ENCODE measurements around the gene CNGA3. TPM values are rescaled to one million over a fixed set of nuclear protein-coding genes. Genes with fewer than 3 reads are reported as not detected.

Gene CNGA3
- total RNA-seq, 2 experiments from 2014 or later: not detected

DNA sequence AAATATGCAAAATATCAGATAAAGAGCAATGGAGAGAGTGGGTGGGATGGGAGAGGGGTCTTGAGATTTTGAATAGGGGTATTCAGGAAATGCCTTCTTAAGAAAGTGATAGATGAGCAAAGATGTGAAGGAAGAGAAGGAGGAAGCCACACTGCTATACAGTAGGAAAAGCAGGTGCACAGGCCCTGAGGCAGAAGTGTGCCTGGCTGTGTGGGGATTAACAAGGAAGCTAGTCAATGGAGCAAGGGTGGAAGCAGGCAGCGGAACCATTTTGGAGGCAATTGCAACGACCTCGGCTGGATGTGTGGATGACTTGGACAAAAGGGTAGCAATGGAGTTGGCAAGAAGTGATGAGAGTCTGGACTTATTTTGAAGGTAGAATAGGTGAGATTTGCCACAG lies 11.0 kb upstream of the CNGA3 start:
- Histone ChIP-seq H2AFZ (ENCODE audit: low read length) (no peak overlapping the region), H3K36me3 (ENCODE audit: insufficient read depth, low read length) (no peaks in the 10 kb centered on the region), H3K9me2 (ENCODE audit: insufficient read depth, low read length) (no peaks in the 10 kb centered on the region), H3K79me2 (ENCODE audit: insufficient read depth, low read depth, low read length) (no peaks in the 10 kb centered on the region), H3K4me1 (ENCODE audit: insufficient read depth, low read length, poor library complexity, severe bottlenecking) (no peaks in the 10 kb centered on the region), H3K4me2 (ENCODE audit: low read length) (no peak overlapping the region), H3K4me3 (ENCODE audit: low read depth, low read length, poor library complexity, severe bottlenecking) (no peak overlapping the region), H4K20me1 (ENCODE audit: insufficient read depth, low read length) (no peaks in the 10 kb centered on the region), H3K9me3 (ENCODE audit: low read length) (peaks cover 7% of the 10 kb centered on the region; the same call in 1 of the 2 replicates), H3K27ac (ENCODE audit: low read depth, low read length, poor library complexity, severe bottlenecking) (no peak overlapping the region)
- BruUV-seq (replicated peaks): no TSS peak
- ChIA-PET POLR2A (no interaction called here), CTCF (ENCODE audit: unreplicated experiment) (no interaction called here)
- DNase-seq (ENCODE audit: low spot score): no peak
- intact Hi-C loops (cut with micrococcal nuclease; ENCODE audit: unreplicated experiment): no loop called here
- TF ChIP-seq, protein P1, sequence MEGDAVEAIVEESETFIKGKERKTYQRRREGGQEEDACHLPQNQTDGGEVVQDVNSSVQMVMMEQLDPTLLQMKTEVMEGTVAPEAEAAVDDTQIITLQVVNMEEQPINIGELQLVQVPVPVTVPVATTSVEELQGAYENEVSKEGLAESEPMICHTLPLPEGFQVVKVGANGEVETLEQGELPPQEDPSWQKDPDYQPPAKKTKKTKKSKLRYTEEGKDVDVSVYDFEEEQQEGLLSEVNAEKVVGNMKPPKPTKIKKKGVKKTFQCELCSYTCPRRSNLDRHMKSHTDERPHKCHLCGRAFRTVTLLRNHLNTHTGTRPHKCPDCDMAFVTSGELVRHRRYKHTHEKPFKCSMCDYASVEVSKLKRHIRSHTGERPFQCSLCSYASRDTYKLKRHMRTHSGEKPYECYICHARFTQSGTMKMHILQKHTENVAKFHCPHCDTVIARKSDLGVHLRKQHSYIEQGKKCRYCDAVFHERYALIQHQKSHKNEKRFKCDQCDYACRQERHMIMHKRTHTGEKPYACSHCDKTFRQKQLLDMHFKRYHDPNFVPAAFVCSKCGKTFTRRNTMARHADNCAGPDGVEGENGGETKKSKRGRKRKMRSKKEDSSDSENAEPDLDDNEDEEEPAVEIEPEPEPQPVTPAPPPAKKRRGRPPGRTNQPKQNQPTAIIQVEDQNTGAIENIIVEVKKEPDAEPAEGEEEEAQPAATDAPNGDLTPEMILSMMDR (conservative IDR thresholded peaks at IDR 0.05; ENCODE audit: low read length): no peak
- TF ChIP-seq EZH2phosphoT487 (IDR thresholded peaks at IDR 0.05; ENCODE audit: borderline replicate concordance, low read depth, low read length): no peak

DNA sequence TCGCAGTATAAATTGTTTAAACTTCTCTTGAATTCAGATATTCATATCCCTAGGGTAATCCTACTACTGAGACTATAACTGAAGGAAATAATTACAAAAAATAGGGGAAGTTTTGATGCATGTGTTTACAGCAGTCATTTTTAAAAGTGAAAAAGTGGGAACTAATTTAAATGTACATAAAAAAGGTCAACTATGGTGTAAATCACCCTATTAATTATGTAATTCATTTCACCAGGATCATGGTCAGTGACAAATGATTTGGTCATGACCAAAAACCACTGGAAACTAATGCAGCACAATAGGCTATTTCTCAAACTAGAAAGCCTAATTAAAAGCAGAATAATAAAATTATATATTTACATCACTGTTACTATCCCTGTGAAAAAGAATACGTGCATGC lies 5.0 kb upstream of the CNGA3 start:
- Histone ChIP-seq H3K79me2 (ENCODE audit: insufficient read depth, low read depth, low read length) (no peaks in the 10 kb centered on the region), H2AFZ (ENCODE audit: low read length) (no peak overlapping the region), H3K4me1 (ENCODE audit: insufficient read depth, low read length, poor library complexity, severe bottlenecking) (no peaks in the 10 kb centered on the region), H3K36me3 (ENCODE audit: insufficient read depth, low read length) (no peaks in the 10 kb centered on the region), H3K27ac (ENCODE audit: low read depth, low read length, poor library complexity, severe bottlenecking) (no peak overlapping the region), H3K4me3 (ENCODE audit: low read depth, low read length, poor library complexity, severe bottlenecking) (no peak overlapping the region), H3K9me2 (ENCODE audit: insufficient read depth, low read length) (no peaks in the 10 kb centered on the region), H4K20me1 (ENCODE audit: insufficient read depth, low read length) (no peaks in the 10 kb centered on the region), H3K4me2 (ENCODE audit: low read length) (no peak overlapping the region), H3K9me3 (ENCODE audit: low read length) (peaks cover 7% of the 10 kb centered on the region; the same call in 1 of the 2 replicates)
- no TSS peak for BruUV-seq (replicated peaks)
- ChIA-PET CTCF (ENCODE audit: unreplicated experiment) (no interaction called here), POLR2A (no interaction called here)
- intact Hi-C loops (cut with micrococcal nuclease; ENCODE audit: unreplicated experiment): no loop called here
- no peak for TF ChIP-seq EZH2phosphoT487 (IDR thresholded peaks at IDR 0.05; ENCODE audit: borderline replicate concordance, low read depth, low read length)
- TF ChIP-seq, protein P1 (conservative IDR thresholded peaks at IDR 0.05; ENCODE audit: low read length): no peak
- no peak for DNase-seq (ENCODE audit: low spot score)

DNA sequence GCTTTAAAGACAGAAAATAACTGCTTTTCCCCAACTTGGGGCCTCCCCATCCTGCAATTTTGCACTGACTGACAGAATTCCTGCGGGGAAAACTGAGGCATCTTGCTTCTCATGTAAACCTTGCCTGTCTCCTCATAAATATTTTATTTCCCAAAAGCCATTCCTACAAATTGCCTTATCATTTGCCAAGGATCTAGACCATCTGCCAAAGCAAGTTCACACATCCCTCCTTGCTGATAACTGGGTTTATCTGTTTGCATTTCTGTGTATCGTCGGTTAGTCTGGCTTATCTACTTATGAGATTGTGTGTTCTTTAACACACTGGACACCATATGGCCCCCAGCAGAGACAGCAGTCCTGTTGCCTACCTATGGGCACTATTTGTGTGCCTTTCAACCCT lies 3.0 kb upstream of the CNGA3 start:
- TF ChIP-seq, protein P1 (conservative IDR thresholded peaks at IDR 0.05; ENCODE audit: low read length): no peak
- no peak for TF ChIP-seq EZH2phosphoT487 (IDR thresholded peaks at IDR 0.05; ENCODE audit: borderline replicate concordance, low read depth, low read length)
- no peak overlapping the region for H3K27ac ChIP-seq (ENCODE audit: low read depth, low read length, poor library complexity, severe bottlenecking)
- H3K4me3 ChIP-seq (ENCODE audit: low read depth, low read length, poor library complexity, severe bottlenecking): no peak overlapping the region
- H3K4me2 ChIP-seq (ENCODE audit: low read length): no peak overlapping the region
- no peaks in the 10 kb centered on the region for H3K4me1 ChIP-seq (ENCODE audit: insufficient read depth, low read length, poor library complexity, severe bottlenecking)
- H2AFZ ChIP-seq (ENCODE audit: low read length): no peak overlapping the region
- no peaks in the 10 kb centered on the region for H3K79me2 ChIP-seq (ENCODE audit: insufficient read depth, low read depth, low read length)
- no peaks in the 10 kb centered on the region for H4K20me1 ChIP-seq (ENCODE audit: insufficient read depth, low read length)
- no peak for DNase-seq (ENCODE audit: low spot score)
- peaks cover 2% of the 10 kb centered on the region; the same call in 1 of the 2 replicates for H3K9me3 ChIP-seq (ENCODE audit: low read length)
- intact Hi-C loops (cut with micrococcal nuclease; ENCODE audit: unreplicated experiment): no loop called here
- no peaks in the 10 kb centered on the region for H3K9me2 ChIP-seq (ENCODE audit: insufficient read depth, low read length)
- CTCF ChIA-PET (ENCODE audit: unreplicated experiment): no interaction called here
- no TSS peak for BruUV-seq (replicated peaks)
- H3K36me3 ChIP-seq (ENCODE audit: insufficient read depth, low read length): no peaks in the 10 kb centered on the region
- POLR2A ChIA-PET: no interaction called here

Measured in OCI-LY7 (cell line).